HG03159 (cell line): Measurements from ENCODE around the gene SRGAP2B.
A peak's percentile ranks its signal among the peaks of the same experiment; 100 is the strongest.
"Not testable (repeated sequence)": the region's sequence is repeated elsewhere in the genome, so short reads cannot be mapped to it uniquely, and the experiment has no call there.

Experiments
- ATAC-seq: cut with Tn5 transposase; IDR thresholded peaks from one replicate; pipeline ENCODE4 v1.9.1; 2021; ENCODE audit warnings: mild to moderate bottlenecking, moderate library complexity; ENCODE audit not compliant: unreplicated experiment

The SRGAP2B gene

DNA sequence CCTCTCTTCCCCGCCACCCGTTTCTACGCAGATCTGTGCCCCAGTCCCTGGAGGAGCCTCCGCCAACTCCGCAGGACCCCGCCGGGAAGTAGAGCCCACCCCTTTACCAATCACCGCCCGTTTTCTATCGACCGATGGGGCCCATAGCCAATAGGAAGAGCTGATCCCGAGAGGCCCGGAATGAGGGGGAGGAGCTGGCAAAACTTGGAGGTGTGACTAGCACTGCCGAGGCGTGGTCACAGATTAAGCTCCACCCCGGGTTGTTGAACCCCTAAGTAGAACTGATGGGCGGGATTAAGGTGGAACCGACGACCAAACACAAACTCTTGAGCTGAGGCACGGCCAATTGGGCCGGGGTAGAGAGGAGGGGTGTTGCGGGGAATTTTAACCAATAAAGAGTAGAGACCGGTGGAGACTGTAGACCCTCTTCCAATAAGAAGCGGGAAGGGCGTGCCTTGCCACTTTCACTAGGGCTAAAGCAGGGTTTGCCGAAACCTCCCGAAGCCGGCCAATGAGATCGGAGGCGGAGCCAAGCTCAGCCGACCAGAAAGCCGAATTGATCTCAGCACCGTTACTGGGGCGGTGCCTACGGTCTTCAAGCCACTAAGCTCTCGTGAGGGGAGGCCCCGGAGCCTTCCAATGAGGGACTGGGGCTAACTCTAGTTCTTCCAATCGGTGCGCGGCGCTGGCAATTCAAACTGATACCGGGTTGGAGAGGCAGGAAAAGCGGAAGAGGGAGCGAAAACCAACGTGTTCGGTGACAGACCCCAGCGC lies at the start of gene SRGAP2B, which contains the start of gene FAM72D:
Gene SRGAP2B (minus strand): TSS at position 45 of the 774 bp plus-strand sequence. CDS start 2,427 bp downstream, outside the sequence.
Gene FAM72D (plus strand): TSS at position 691 of the 774 bp plus-strand sequence. CDS start 874 bp downstream, outside the sequence.
- ATAC-seq: peak; percentile 81

DNA sequence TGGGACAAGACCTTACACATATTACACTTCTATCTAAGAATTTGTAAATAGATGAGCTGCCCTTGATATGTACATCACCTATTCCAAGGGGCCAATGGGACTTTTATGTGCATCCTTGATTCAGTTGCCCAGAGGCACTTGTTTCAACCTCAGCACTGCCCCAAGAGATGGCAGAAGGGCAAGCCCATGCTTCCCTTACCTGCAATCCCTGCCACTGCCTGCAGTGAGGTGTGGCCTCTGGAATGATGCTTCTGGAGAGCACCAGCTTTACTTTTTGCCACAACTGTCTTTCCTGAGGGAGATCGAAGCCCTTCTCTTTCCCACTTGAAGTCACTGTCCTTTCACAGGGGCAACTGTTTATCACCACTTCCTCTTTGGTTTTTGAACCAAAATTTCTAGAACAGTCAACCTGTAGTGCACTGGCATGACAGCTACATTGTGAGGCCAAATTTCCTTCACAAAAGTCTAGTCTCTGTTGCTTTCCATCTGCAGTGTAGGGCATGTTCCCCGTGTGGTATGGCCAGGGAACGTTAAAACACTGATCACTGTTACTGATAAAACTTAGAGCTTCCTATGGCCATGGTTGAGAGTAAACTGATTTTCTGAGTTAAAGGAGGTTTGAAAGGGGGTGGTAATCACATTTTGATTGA lies 49.3 kb upstream of the SRGAP2B start:
- ATAC-seq: not testable (repeated sequence)

DNA sequence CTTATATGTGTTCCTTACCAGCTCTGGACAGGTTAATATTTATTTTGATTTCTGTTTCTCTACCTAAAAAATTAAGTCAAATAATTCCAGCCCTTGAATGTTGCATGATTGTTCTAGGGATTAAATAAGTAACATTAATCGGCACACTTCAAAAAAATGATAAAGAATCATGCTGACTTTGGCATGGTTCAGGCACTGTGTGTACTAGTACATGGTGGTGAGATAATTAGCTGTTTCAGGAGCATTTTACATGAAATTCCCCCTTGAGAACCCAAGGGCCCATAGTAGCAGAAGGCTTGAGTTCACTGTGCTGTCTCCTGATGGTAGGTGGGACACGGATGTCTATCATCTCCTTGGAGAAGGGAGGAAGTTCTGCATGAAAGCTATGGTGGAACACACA lies 45.4 kb upstream of the SRGAP2B start:
- ATAC-seq: not testable (repeated sequence)

DNA sequence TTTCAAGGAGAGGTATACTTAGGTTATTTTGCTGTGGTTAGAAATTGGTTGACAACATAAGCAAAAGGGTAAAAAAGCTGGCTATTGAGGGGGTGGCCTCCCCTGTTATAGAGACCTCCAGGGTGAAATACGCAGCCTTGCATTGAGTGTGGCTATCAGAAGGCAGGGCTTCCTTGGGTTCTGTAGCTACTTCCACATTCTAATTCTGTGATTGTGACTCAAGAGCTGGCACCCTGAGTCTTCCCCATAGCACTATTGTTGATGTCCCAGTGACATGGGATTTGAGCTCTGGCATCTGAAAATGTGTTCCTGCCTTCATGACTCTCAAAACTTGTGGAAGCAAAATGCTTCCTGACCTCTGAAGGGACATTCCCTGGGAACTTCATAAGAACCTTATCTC lies 39.3 kb upstream of the SRGAP2B start:
- not testable (repeated sequence) for ATAC-seq

DNA sequence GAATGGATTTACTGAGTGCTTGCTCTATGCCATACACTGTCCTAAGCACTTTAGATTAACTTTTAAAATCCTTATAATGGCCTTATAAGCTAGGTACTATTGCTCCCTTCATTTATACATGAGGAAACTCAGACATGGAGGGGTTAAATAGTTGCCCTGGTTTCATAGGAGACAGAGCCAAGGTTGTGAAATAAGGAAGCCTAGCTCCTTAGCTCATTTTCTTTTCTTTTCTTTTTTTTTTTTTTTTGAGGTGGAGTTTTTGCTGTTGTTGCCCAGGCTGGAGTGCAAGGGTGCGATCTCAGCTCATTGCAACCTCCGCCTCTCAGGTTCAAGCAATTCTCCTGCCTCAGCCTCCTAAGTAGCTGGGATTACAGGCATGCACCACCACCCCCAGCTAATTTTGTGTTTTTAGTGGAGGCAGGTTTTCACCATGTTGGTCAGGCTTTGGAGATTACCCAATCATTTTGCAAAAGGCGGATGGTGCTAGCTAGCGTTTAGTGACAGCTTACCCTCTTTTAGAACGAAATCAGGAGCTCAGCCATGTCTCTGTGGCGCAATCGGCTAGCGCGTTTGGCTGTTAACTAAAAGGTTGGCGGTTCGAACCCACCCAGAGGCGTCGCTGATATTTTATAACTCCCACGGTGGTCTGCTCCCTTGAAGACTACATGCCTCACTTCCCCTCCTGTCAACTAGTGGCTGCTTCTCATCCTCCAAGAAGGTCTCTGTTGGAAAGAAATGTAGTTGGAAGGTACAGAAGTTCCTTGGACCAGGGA lies 33.8 kb upstream of the SRGAP2B start:
- ATAC-seq: not testable (repeated sequence)

DNA sequence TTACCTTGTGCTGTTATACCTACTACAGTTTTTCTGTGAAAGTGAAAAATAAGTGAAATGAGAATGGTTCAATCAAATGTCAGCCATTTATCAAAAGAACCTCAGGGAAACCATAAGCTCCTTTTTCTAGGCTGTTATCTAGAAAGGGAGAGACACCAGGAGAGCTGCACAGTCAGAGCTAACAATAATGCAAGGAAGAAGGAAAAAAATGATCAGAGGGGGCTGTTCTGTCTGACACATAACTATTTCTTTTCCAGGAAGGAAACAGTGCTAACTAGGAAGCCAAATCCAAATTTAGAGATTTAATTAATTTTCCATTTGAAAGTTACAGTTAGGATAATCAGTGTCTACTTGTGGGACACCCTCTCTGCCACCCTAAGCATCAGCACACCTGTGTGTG lies 32.0 kb upstream of the SRGAP2B start:
- not testable (repeated sequence) for ATAC-seq

DNA sequence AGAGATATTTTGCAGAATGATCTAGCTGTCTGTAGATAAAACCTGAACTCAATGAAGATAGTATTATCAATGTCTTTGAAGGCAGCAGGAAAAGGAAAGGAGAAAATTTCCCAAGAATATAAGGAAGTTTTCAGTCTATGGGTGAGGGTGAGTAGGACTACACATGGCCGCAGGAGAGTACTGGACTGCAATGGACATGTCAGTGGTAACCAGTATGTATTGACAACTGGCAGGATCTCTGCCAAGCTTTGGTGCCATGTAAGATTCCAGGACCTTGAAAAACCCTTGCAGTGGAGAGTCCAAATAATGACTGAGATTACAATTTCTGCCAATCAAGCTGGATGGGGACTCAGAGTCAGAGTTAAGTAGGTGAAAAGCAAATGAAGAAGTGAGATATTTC lies 30.0 kb upstream of the SRGAP2B start:
- not testable (repeated sequence) for ATAC-seq

DNA sequence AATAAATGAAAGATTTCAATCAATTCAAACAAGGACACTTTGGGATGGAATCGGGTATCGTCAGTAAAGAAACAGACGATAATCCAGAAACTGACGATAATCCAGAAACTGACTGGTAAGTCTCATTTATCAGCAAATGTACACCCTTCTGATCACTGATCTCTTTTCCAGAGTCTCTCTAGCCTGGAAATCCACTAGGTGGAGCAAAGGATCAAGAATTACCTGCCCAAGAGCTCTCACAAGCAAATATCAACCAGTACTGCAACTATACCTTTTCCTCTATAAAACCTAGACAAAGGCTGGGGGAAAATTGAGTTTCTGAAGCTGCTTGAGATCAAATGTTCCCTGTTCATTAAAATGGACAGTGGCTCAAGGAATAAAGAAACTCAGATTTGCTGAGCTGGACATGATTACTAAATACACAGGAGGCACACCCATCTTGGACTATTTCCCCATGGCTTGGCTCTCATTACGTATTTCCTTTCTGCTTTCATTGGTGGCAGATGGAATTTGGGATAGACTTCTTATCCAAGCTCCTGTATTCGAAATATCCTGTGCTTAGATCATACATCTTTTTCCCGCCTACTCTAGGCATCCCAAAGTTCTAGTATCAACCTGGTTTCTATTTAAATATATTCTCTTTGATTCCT lies 29.0 kb upstream of the SRGAP2B start:
- not testable (repeated sequence) for ATAC-seq

DNA sequence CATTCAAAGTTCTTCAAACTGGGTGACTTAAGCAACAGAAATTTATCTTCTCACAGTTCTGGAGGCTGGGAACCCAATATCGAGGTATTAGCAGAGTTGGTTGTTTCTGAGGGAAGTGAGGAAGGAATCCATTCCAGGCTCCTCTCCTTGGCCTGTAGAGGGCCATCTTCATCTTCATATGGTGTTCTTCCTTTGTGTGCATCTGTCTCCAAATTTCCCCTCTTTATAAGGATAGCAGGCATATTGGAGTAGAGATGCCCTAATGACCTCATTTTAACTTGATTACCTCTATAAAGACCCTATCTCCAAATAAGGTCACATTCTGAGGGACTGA lies 27.9 kb upstream of the SRGAP2B start:
- ATAC-seq: not testable (repeated sequence)

DNA sequence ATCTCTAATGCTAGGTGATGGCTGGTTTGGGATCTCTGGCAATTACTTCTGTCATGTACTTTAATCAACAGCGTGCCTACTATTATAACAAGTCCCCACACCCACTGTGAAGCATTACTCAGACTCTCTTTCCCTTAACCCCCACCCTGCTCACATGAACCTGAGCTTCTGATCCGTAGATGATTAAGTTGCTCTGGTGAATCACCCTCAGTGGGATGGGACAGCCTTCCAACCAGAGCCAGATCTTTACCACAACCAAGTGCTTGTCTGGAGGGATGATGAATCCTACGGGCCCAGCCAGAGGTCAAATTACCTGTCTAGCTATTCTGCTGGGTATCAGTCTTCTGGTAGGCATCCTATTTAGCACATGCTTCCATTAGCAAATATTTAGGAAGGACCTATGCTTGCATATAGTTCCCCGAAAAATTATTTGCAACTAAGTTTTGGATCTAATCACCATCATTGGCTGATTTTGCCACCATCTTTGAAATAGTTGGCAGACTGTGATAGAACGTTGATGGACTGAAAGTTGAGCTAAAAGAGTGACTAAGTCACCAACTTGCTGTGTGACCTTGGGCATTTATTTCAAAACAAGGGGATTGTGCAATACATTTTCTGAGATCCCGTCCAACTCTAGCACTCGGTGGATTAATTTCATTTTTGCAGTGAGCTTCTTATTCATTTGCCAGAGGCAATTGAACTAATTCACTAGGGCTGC lies 27.4 kb upstream of the SRGAP2B start:
- ATAC-seq: not testable (repeated sequence)

DNA sequence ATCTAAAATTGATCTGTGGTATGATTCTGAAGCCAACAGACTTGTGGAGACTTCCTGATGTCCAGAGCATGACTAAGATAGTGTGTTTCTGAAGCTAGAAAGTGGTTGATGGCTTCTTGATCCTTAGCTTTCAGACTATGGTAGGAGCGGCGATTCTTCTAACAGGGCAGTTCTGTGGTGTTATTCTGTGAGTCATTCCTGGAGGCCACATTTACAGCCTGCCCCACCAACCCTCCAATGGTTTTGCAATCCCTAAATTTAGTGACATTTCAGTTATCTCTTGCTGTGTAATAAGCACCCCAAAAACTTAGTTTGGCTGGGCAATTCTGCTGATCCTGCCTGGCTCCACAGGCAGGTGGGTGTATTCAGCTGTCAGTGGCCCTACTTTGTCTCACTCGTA lies 24.7 kb upstream of the SRGAP2B start:
- ATAC-seq: not testable (repeated sequence)

DNA sequence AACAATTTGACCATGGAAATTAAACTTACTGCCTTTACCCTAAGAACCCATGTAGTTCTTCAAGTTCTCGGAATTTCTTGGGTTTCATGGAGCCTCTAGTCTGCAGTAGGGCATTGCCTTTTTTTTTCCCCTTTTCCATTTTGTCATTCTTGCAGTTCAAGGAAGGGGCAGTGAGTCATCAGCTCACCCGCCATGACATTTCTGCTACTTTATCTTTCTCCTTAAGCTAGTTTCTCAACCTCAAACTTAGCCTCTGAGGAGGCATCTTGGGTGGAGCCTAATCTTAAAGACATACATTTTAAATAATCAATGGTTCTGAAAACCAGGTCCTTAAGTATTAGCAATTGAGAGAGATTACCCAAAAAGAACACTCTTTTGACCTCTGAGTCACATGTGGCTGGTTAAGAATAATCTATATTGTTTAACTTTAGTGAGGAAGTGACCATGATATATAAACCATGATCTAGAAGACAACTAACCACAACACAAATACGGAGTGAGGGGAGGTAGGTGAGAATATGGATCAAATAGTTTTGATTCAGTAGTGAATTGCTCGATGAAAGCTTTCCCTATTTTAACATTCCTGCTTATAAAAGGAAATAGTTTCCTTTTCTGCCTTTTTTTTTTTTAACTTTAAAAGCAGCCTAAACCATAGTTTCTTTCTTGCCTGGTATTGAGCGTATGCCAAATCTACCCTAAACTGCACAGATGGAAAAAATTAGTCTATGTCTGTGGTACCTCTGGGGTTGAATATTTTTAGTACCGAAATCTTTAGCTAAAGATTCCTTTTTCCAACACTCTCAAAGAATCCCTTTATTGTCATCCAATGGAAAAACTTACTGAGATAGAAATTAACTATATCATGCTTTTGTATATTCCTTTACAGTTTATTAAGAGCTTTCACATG lies 20.7 kb upstream of the SRGAP2B start:
- ATAC-seq: not testable (repeated sequence)

DNA sequence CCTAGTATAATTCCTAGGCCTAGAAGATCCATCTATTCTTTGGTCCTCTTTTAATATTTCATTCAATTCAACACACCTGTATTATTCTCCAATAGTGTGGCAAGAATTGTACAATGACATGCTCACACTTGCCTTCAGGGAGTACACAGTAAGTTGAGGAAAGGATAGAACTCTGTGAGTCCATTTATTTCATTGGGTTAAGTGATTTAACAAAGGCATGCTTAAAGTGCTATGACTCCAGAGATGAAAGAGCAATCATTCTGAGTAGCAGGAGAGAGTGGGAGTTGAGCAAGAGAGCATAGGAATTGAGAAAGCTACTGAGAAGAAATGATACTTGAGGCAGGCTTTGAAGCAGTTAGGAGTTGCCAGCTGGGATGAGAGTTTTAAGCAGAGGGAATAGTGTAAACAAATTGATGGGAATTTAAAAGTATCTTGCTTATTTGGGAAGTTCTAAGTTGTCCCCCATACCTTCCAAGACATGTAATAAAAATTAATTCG lies 19.5 kb upstream of the SRGAP2B start:
- ATAC-seq: not testable (repeated sequence)

DNA sequence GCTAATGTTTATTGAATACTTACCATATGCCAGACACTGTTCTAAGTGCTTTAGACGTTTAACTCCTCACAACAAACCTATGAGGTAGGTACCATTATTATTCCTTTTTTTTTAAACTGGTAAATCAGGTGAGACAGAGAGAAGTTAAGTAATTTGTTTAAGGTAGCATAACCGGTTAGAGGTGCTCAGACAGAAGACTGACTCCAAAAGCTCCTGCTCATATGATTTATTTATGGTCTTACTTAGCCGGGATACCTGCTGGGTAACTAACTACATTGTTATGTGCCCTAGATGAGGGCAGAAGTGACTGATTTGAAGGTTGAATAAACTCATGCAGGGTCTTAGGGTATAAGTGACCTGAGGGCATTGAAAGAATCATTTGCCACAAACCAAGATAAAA lies 17.6 kb upstream of the SRGAP2B start:
- not testable (repeated sequence) for ATAC-seq

DNA sequence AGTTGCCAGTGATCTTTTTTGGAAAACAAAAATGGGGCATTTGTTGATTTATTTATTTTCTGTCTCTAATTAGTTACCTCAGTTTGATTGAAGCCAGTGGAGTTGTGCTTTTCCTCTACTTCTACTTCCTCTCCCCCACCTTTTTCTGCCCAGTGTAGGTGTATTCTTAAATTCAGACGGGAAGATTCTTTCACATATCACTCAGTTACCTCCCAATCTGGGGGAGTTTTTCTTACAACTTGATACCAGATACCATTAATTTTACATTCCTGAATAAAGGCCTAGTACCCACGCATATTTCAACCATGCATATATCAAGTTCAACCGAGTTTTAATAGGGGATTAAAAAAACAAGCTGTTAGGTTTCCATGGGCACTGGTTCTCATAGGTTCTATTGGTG lies 16.5 kb upstream of the SRGAP2B start:
- ATAC-seq: not testable (repeated sequence)

DNA sequence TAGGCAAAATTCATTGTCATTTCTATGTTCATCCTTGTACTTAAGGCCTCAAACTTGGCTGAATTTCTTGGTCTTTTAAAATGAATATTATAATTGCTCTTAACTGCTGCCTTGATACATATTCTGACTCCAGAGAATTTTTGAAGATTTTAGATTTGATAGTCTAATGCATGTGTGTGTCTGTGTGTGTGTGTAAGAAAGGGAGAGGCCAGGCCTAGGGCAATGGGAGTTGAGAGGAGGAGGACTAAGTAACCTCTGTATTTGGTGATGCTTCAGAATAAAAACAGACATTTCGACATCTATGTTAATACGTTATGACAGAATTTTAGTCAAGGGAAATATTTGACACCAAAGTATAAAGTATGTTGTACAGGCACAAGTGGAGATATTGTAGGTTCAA lies 8.2 kb upstream of the SRGAP2B start:
- not testable (repeated sequence) for ATAC-seq

DNA sequence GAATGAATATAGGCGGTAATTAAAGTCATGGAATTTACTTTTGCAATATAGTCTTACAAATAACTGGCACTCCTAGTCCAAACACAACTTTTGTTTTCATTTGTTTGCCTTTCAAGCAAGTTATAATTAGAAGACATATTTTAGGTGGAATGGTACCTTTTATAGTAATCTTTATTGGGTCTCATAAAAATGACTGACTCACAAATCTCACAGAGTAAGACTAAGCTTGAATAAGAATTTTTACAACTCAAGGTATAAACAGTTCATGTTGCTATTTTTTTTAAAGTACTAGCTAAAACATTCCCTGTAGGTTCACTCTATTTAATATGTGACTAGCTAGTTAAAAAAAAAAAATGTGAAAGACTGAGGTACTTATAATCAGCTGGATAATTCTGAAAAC lies 6.6 kb upstream of the SRGAP2B start:
- not testable (repeated sequence) for ATAC-seq

DNA sequence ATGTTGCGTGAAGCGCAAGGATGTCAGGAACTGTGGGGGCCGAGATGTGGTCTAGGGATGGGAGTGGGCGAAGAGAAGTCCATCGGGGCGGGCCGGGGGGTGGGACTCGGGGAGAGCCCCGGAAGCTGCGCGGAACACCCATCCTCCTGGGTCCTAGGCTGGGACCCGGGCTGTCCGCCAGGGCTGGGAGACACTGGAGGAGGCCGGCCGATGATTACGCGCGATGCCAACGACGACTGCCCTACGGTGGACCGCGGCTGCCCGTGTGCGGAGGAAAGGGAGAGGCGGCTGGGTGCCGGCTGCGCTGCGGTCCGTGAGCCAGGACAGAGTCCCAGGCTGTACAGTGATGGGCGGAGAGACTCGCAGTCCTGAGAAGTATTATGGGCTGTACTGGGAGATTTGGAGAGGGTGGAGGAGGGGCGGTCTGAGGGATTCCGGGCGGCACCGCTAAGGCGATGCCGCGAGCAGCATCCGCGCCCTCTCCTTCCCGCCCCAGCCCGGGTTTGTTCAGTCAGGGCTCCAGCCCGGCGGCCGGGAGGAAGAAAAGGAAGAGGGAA lies 395 bp downstream of the SRGAP2B start:
- ATAC-seq: peak; percentile 3
